Endothelial cell (in vitro differentiated cells): ENCODE data around the gene ANXA3. TPM values are rescaled to one million over a fixed set of nuclear protein-coding genes. Genes with fewer than 3 reads are reported as not detected.

Experiments used
- DNase-seq: peaks from one replicate; pipeline ENCODE4 v3.0.0; 2021; ENCODE audit warnings: low spot score
- H3K27ac Mint-ChIP-seq: one replicate; pipeline ENCODE4 v1.8.0; 2021; ENCODE audit warnings: mixed read lengths, inconsistent platforms; ENCODE audit not compliant: unreplicated experiment
- H3K27me3 Mint-ChIP-seq: one replicate; pipeline ENCODE4 v1.8.0; 2021; ENCODE audit warnings: mild to moderate bottlenecking, moderate library complexity, mixed read lengths, inconsistent platforms; ENCODE audit not compliant: unreplicated experiment
- H3K36me3 Mint-ChIP-seq: one replicate; pipeline ENCODE4 v1.8.0; 2021; ENCODE audit warnings: mild to moderate bottlenecking, low read depth, mixed read lengths, inconsistent platforms; ENCODE audit not compliant: unreplicated experiment
- H3K4me1 Mint-ChIP-seq: one replicate; pipeline ENCODE4 v1.8.0; 2021; ENCODE audit warnings: mild to moderate bottlenecking, mixed read lengths, inconsistent platforms; ENCODE audit not compliant: unreplicated experiment
- H3K4me3 Mint-ChIP-seq: one replicate; pipeline ENCODE4 v1.8.0; 2021; ENCODE audit warnings: mild to moderate bottlenecking, mixed read lengths, inconsistent platforms; ENCODE audit not compliant: unreplicated experiment
- H3K9me3 Mint-ChIP-seq: one replicate; pipeline ENCODE4 v1.8.0; 2021; ENCODE audit warnings: mixed read lengths, inconsistent platforms; ENCODE audit not compliant: unreplicated experiment
- total RNA-seq: library from RNA; stranded (reverse); fragmentation: NEBNext Ultra II Directional; extraction: Animal tissue kit (Norgen Biotek cat#: 25700); gene quantifications from one replicate; pipeline ENCODE4 v1.2.1, GENCODE V29; 2021; ENCODE audit not compliant: unreplicated experiment
- TF ChIP-seq, protein P1 (sequence below): fragments of 200-600 bp; sonication (generic); IDR thresholded peaks from one replicate; pipeline ENCODE4 v1.5.0; 2021; ENCODE audit warnings: antibody characterized with exemption; ENCODE audit not compliant: unreplicated experiment

The ANXA3 gene
- total RNA-seq, 1 donor from 2014 or later = 30.4 TPM

DNA sequence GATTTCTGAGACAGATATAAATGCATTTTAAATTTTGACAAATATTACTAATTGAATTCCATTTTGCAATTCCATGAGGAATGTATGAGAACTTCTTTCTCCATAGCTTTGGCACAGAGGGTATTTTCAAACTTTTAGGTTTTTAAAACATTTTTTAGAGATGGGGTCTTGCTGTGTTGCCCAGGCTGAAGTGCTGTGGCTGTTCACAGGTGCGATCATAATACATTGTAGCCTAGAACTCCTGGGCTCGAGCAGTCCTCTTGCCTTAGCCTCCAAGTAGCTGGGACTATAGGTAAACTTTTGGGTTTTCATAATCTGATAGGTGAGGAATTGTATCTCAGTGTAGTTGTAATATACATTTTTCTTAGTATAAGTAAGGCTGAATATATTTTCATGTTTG lies 53.4 kb downstream of the ANXA3 start:
- Mint-ChIP-seq H3K4me3 (no peak overlapping the region), H3K27ac (peak overlapping the region; percentile 84), H3K27me3 (no peaks in the 10 kb centered on the region), H3K4me1 (peaks cover 50% of the 10 kb centered on the region), H3K36me3 (peaks cover 6% of the 10 kb centered on the region), H3K9me3 (no peaks in the 10 kb centered on the region)
- DNase-seq = no peak
- TF ChIP-seq, protein P1, sequence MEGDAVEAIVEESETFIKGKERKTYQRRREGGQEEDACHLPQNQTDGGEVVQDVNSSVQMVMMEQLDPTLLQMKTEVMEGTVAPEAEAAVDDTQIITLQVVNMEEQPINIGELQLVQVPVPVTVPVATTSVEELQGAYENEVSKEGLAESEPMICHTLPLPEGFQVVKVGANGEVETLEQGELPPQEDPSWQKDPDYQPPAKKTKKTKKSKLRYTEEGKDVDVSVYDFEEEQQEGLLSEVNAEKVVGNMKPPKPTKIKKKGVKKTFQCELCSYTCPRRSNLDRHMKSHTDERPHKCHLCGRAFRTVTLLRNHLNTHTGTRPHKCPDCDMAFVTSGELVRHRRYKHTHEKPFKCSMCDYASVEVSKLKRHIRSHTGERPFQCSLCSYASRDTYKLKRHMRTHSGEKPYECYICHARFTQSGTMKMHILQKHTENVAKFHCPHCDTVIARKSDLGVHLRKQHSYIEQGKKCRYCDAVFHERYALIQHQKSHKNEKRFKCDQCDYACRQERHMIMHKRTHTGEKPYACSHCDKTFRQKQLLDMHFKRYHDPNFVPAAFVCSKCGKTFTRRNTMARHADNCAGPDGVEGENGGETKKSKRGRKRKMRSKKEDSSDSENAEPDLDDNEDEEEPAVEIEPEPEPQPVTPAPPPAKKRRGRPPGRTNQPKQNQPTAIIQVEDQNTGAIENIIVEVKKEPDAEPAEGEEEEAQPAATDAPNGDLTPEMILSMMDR = no peak

DNA sequence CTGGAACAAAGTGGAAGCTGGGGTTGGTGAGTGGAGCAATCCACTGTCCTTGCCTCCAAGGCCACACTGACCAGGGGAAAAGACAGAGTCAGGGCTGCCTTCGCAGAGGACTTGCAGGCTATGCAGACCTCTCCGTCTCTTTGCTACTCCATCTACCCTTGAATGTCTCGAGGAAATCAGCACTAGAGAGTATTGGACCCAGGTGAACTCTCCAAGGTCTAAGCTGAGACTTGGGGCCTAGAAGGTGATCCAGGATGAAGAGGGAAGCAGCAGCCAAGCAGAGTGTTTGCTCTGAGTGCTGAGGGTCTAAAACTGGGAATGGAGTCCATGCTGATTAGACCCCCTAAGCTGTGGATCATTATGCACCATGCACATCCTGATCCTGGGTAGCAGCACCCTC lies 54.5 kb downstream of the ANXA3 start:
- no peak overlapping the region for H3K4me3 Mint-ChIP-seq
- H3K4me1 Mint-ChIP-seq = peaks cover 47% of the 10 kb centered on the region
- no peak for DNase-seq
- H3K27ac Mint-ChIP-seq = no peak overlapping the region
- peaks cover 6% of the 10 kb centered on the region for H3K36me3 Mint-ChIP-seq
- no peaks in the 10 kb centered on the region for H3K27me3 Mint-ChIP-seq
- TF ChIP-seq, protein P1 = no peak
- no peaks in the 10 kb centered on the region for H3K9me3 Mint-ChIP-seq

DNA sequence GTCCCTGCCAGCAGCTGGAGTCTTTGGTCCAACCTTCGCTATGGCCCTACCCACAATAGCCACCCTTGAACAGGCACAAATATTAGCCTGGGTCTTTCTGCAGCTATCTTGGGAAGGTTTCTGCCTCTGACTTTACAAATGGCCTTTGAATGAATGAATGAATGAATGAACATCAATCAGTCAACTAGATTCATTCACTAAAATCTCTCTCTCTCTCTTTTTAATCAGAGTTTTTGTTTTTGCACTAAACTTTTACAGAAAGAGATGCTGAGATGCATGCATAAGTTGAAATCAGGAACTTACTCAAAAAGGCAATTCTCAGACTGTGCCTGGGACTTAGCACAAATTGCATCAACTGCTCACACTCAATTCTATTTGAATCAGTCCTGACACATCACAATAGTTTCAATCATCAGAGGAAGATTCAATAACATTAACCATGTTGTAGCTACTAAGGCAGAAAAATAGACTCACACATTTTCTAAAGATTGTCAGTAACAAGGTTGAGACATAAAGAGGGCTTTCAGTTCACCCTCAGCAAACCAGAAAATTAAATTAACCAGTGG lies 55.0 kb downstream of the ANXA3 start:
- H3K4me1 Mint-ChIP-seq = peaks cover 46% of the 10 kb centered on the region
- H3K27ac Mint-ChIP-seq = peak overlapping the region; percentile 93
- peaks cover 6% of the 10 kb centered on the region for H3K36me3 Mint-ChIP-seq
- H3K4me3 Mint-ChIP-seq = no peak overlapping the region
- TF ChIP-seq, protein P1 = no peak
- no peaks in the 10 kb centered on the region for H3K9me3 Mint-ChIP-seq
- DNase-seq = no peak
- no peaks in the 10 kb centered on the region for H3K27me3 Mint-ChIP-seq

DNA sequence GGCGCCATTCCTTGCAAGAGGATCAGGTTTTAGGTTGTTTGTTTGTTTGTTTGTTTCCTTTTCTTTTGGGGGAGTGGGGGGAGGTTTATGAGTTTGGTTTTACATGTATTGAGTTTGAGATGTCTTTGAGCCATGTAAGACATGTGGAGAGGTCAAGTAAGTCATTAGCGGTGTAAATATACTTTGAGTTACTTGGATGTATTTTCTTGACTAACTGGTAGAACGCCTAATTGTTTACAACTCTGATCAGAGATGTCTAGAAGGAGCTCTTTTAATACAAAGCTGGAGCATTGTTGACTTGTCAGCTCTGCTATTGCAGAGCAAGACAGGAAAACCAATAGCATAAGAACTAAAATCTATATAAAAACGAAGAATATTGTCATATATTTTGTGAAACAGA lies 57.1 kb downstream of the ANXA3 start:
- Mint-ChIP-seq H3K36me3 (no peaks in the 10 kb centered on the region), H3K4me1 (peaks cover 36% of the 10 kb centered on the region), H3K9me3 (no peaks in the 10 kb centered on the region), H3K4me3 (peak overlapping the region; percentile 29), H3K27ac (peak overlapping the region; percentile 55), H3K27me3 (no peaks in the 10 kb centered on the region)
- DNase-seq = no peak
- TF ChIP-seq, protein P1 = no peak

DNA sequence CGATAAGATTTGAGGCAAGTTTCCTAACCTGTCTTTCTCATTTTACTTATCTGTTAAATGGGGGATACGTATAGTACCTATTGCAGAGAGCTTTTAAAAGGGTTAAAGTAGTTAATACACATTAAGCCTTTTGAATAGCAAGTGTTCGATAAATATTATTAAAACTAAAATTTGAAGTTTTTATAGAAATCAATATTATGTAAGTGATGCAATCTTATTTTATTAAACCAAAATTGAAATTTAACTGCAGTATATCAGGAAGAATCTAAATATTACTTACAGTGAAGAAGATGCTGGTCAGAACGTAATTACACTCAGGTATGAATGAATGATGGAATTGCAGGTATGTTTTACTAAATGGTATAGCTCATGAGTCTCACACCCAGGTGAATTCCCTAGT lies 58.0 kb downstream of the ANXA3 start:
- H3K4me3 Mint-ChIP-seq = no peak overlapping the region
- peaks cover 37% of the 10 kb centered on the region for H3K4me1 Mint-ChIP-seq
- no peaks in the 10 kb centered on the region for H3K27me3 Mint-ChIP-seq
- no peaks in the 10 kb centered on the region for H3K9me3 Mint-ChIP-seq
- DNase-seq = no peak
- no peak overlapping the region for H3K27ac Mint-ChIP-seq
- H3K36me3 Mint-ChIP-seq = no peaks in the 10 kb centered on the region
- TF ChIP-seq, protein P1 = no peak
